Measurements from ENCODE around the gene CTNNA2. TPM values are rescaled to one million over a fixed set of nuclear protein-coding genes. Genes with fewer than 3 reads are reported as not detected.

CTNNA2 gene
- total and polyA plus RNA-seq, 11 donors: 0.20 to 0.81 TPM; not detected in 9

- H3K9me3 ChIP-seq: peaks cover 0 to 11% (median 3%) of the 10 kb centered on the region in 12 donors
- intact Hi-C loops (cut with DNase I): no loop called here
- 82 to 91% (median 86%) methylated on average over 2 of the region's 2 CpGs for WGBS, 4 donors
These were observed 1079.3 kb downstream of the CTNNA2 start for GRCh38 chr2:80592106-80592505.

GRCh38 chr2:80610108-80610507 is 1097.3 kb downstream of the CTNNA2 start:
- Histone ChIP-seq H3K4me1 (no peaks in the 10 kb centered on the region), H3K4me3 (no peak overlapping the region), H3K27me3 (no peaks in the 10 kb centered on the region), H3K9me3 (no peaks in the 10 kb centered on the region), H3K27ac (no peak overlapping the region), H3K36me3 (no peaks in the 10 kb centered on the region)
- DNase-seq (no peak), ATAC-seq (no peak)
- TF ChIP-seq CTCF (IDR thresholded peaks at IDR 0.05) (no peak), POLR2A (IDR thresholded peaks at IDR 0.05) (no peak)
- intact Hi-C loops (cut with DNase I): no loop called here

More at GRCh38 chr2:80592106-80592505, 1079.3 kb downstream of the CTNNA2 start:
- ATAC-seq (no peak), DNase-seq (no peak)
- TF ChIP-seq POLR2A (IDR thresholded peaks at IDR 0.05) (no peak), CTCF (IDR thresholded peaks at IDR 0.05) (no peak)
- H3K27me3 ChIP-seq: no peaks in the 10 kb centered on the region
- H3K36me3 ChIP-seq: no peaks in the 10 kb centered on the region
- H3K4me3 ChIP-seq: no peak overlapping the region
- no peaks in the 10 kb centered on the region for H3K4me1 ChIP-seq
- no peak overlapping the region for H3K27ac ChIP-seq

- ATAC-seq (no peak), DNase-seq (no peak)
- Histone ChIP-seq H3K4me1 (no peaks in the 10 kb centered on the region), H3K36me3 (no peaks in the 10 kb centered on the region), H3K27ac (no peak overlapping the region), H3K27me3 (no peaks in the 10 kb centered on the region), H3K4me3 (no peak overlapping the region), H3K9me3 (no peaks in the 10 kb centered on the region)
- intact Hi-C loops (cut with DNase I): no loop called here
- TF ChIP-seq POLR2A (IDR thresholded peaks at IDR 0.05) (no peak), CTCF (IDR thresholded peaks at IDR 0.05) (no peak)
- WGBS, 4 donors: 36 to 46% (median 40%) methylated on average over 3 of the region's 3 CpGs
These were observed 1108.8 kb downstream of the CTNNA2 start for GRCh38 chr2:80621656-80622055.

DNA sequence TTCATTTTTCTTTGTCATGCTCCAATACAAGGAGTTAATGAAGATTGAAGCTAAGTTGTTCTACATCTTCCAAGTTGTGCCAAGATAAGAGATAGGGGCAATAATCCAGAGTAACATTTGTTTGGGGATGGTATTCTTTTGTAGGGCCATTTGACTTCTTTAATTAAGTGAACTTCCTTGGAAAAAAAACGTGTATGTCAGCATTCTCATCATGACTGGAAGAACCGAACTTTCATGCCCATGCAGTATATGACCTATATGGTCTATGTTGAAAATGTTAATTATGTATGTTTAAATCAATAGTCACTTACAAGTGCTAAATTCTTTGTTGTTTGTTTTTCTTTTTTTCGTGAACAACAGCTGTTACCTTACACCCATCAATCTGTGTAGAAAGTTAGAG is 1111.2 kb downstream of the CTNNA2 start:
- WGBS, 4 donors: 50 to 58% (median 56%) methylated on average over 3 of the region's 3 CpGs
- Histone ChIP-seq H3K4me3 (no peak overlapping the region), H3K27me3 (no peaks in the 10 kb centered on the region), H3K9me3 (no peaks in the 10 kb centered on the region), H3K36me3 (no peaks in the 10 kb centered on the region), H3K27ac (no peak overlapping the region), H3K4me1 (no peaks in the 10 kb centered on the region)
- intact Hi-C loops (cut with DNase I): no loop called here
- ATAC-seq: no peak
- no peak for TF ChIP-seq CTCF (IDR thresholded peaks at IDR 0.05)
- TF ChIP-seq POLR2A (IDR thresholded peaks at IDR 0.05): no peak
- DNase-seq: no peak
